Left forelimb (tissue), 1 donor: Measurements from ENCODE around the gene MGST2.
"Not testable (repeated sequence)": the region's sequence is repeated elsewhere in the genome, so short reads cannot be mapped to it uniquely, and the experiment has no call there.

ENCODE experiments used
- DNase-seq: peaks from one replicate; pipeline ENCODE4 v3.0.0-alpha.2; 2018; ENCODE audit warnings: low spot score

The MGST2 gene

GRCh38 chr4:139665690-139666529 is at the start of gene MGST2:
TSS of gene MGST2 (plus strand) at chr4:139665819. CDS start at chr4:139666020, 201 bp downstream.
- DNase-seq = peak; percentile 79

- DNase-seq = no peak
These were observed 47.7 kb upstream of the MGST2 start for GRCh38 chr4:139617702-139618490.

- no peak for DNase-seq
These were observed 46.0 kb upstream of the MGST2 start for GRCh38 chr4:139619644-139620043.

DNA sequence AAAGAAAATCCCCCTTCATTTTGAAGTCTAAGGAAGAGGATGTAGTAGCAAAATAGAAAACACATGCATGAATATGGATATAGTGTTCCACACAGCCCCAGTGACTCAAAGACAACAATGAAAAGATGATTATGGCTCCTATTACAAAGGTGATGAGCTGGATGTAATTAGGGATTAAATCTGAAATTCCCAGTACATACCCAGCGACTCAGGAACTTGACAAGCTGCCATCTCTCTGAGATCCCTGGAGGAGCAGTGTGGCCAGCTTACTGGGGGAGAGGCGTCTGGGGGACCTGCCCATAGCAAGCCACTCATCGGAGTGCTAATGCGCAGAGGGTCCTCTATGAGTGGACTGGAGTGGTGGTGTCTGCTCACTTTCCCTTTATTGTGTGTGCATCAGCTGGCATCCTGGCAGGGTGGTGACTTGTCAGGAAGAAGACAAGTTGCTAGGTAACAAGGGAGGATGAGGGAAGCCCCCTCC is 42.7 kb upstream of the MGST2 start:
- no peak for DNase-seq

DNA sequence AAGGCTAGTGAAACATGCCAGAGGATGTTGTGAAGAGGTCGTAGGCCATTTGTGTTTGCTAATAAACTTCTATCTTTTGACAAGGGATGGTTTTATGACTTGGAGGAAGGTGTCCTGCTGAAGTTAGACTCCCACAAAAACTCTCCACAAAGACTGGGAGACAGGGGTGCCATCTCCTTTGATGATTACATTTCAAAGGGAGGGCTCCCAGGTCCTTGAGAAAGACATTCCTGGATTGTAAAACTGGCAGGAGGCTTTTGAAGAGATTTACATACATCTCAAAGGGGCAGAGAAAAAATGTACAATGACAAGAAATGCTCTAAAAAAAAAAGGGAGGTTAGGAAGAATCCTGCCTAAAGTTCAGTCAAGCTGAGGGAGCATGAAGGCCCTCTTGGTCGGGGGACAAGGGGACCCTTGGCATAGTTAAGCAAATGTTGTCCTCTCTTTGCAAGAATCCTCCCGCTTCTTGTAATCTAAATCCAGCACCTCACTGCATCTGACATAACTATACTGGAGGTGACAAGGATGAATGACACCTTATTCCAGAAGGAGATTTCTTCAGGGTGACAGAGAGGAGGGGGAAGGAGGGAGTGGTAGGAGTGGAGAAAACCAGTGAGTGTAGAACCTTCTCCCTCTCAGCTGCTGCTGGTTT is 41.1 kb upstream of the MGST2 start:
- DNase-seq = no peak

GRCh38 chr4:139625093-139625455 is 40.5 kb upstream of the MGST2 start:
- no peak for DNase-seq

- no peak for DNase-seq
These were observed 40.1 kb upstream of the MGST2 start for GRCh38 chr4:139625482-139625881.

DNA sequence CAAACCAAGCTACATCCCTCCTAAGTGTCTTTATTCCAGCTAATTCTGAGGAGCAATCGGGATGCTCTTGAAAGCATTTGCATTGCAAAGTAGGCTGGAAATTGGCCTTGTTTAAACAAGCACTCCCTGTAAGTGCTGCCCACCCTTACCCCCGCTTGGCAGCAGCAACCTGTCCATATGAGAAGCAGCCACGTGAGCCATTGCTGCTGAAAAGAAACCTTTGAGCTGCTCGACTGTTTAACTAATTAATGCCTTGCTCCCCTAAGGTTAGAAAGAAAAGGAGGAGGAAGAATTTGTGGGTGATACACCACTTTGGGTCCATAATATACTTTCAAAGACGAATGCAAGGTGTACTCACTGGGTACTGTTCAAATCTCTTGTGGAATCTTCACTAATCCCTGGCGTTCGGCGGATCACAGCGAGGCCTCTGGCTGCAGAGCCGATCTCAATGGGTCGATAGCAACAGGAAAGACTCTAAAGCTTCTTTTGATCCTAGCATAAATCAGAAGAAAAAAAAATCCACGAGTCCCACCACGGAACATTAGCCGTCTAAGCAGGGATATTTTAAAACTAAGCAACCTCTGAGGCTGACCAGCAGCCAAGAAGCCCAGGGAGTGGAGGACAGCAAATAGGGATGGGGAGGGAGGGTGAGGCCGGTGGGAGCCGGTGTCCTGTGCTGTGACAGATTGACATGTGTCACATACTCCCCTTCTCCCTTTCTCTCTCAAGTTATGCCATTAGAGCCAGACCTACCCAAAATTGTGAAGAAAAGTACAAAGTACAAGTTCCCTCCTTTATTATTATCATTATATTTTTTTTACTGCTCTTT is 37.2 kb upstream of the MGST2 start:
- no peak for DNase-seq

GRCh38 chr4:139629436-139630125 is 36.0 kb upstream of the MGST2 start:
- no peak for DNase-seq

- no peak for DNase-seq
These were observed 35.5 kb upstream of the MGST2 start for GRCh38 chr4:139630126-139630495.

GRCh38 chr4:139630991-139631390 is 34.6 kb upstream of the MGST2 start:
- DNase-seq = no peak

DNA sequence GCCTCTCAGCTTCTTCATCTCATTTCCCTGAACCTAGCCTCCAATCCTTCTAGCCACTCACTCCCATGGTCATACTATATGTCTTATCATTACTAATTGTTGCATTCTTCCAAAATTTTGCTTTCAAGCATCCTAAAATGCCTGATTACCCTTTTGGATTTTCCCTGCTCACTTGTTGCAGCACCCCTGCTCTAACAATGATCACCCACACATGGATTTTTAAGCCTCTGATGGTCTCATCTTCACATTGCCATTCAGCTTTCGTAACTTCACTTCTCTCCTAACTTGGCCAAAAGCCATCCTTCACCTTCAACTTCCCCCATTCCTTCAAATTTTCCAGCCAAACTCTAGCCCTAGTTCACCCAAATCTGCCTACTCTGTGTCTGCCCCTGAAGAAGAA is 33.8 kb upstream of the MGST2 start:
- no peak for DNase-seq

- DNase-seq = not testable (repeated sequence)
These were observed 32.9 kb upstream of the MGST2 start for GRCh38 chr4:139632739-139633138.

DNA sequence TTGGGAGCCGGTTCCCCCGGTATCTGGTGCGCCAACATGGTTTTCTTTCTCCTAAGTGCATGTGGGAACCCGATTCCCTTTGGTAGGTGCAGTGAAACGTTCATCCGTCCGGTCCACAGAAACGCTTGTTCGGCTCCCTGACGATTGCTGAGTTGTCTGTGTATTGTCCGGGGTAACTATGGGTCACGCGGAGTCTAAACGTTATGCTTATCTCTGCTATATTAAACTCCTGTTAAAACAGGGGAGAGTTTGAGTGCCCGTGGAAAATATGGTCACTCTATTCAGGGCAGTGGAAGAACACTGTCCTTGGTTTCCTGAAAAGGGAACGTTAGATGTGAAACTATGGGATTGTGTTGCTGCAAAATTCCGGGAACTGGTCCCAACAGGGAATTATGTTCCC is 32.4 kb upstream of the MGST2 start:
- DNase-seq = no peak

DNA sequence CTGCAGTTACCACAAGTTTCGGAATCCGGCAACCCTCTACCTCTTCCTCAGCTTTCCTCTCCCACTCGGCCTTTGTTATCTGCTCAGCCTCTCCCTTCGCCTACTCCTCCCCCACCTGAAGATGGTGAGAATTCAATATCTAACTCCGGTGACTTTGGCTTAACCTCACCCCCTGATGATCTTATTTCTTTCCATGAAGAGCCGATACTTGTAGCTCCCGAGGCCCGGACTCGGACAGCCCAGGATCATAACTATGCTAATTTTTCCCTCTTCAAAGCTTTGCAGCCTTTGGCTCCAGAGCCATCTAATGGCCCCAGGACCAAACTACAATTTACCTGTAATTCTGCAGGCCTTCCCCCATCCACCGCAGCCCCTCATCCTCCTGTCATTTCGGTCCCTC is 32.0 kb upstream of the MGST2 start:
- no peak for DNase-seq

- no peak for DNase-seq
These were observed 29.7 kb upstream of the MGST2 start for GRCh38 chr4:139635966-139636365.

DNA sequence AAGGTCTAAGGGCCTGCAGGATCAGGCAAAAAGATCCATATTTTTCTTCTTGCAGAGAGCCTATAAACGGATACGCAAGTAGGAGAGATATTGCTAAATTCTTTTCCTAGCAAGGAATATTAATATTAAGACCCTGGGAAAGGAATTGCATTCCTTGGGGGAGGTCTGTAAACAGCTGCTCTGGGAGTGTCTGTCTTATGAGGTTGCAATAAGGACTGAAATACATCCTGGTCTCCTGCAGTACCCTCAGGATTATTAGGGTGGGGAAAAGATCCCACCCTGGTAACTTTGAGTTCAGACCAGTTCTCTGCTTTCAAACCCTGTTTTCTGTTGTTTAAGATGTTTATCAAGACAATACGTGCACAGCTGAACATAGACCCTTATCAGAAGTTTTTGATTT is 27.3 kb upstream of the MGST2 start:
- not testable (repeated sequence) for DNase-seq

- no peak for DNase-seq
These were observed 26.0 kb upstream of the MGST2 start for GRCh38 chr4:139639654-139640053.

GRCh38 chr4:139641218-139641617 is 24.4 kb upstream of the MGST2 start:
- DNase-seq = no peak

DNA sequence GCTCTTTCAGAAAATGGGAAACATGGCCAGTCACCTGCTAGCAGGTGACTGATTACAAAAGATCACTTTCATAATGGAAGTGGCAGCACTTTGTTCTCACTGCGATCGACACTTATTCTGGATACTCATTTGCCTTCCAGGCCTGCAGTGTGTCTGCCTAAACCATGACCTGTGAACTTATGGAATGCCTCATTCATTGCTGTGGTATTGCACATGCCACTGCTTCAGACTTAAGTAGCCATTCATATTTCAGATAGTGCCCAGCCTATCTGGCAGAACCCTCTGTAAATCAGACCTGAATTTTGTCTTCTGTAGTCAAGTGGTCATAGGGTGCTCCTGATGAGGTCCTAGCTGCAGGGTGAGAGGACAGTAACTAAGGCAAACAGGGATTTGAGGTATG is 23.3 kb upstream of the MGST2 start:
- no peak for DNase-seq
